Esophagus muscularis mucosa (tissue), 4 donors: Measurements from ENCODE around the gene ADGRG1. TPM values are rescaled to one million over a fixed set of nuclear protein-coding genes. Genes with fewer than 3 reads are reported as not detected.

Experiments
- DNase-seq: peaks from one replicate; pipeline ENCODE4 v3.0.0-alpha.2; 2017; ENCODE audit errors: extremely low spot score
- H3K27ac ChIP-seq, 4 donors: fragments of 200-600 bp; sonication (generic); replicated peaks in 1 of 4; 1 replicate in 3 of 4; 2 replicates in 1 of 4; pipeline ENCODE4 v1.5.1; 2016 to 2019; ENCODE audit warnings: mild to moderate bottlenecking in 1 of 4
- H3K27me3 ChIP-seq, 4 donors: fragments of 200-600 bp; sonication (generic); one replicate each; pipeline versions ENCODE4 v1.5.1 to v1.6.0; 2016 to 2019
- H3K36me3 ChIP-seq, 4 donors: fragments of 200-600 bp; sonication (generic); one replicate each; pipeline ENCODE4 v1.5.1; 2016 to 2019
- H3K4me1 ChIP-seq, 4 donors: fragments of 200-600 bp; sonication (generic); one replicate each; pipeline ENCODE4 v1.5.1; 2016 to 2019
- H3K4me3 ChIP-seq, 4 donors: fragments of 200-600 bp; sonication (generic); 1 replicate in 2 of 4; 2 replicates in 2 of 4; pipeline ENCODE4 v1.5.1; 2016 to 2019; ENCODE audit warnings: mild to moderate bottlenecking in 4 of 4, moderate library complexity in 1 of 4
- H3K9me3 ChIP-seq, 4 donors: fragments of 200-600 bp; sonication (generic); 1 replicate in 3 of 4; 2 replicates in 1 of 4; pipeline ENCODE4 v1.5.1; 2016 to 2019
- EP300 ChIP-seq: sonication (generic); formaldehyde crosslinking; IDR thresholded peaks from one replicate; pipeline ENCODE4 v1.6.1; 2017; ENCODE audit warnings: antibody characterized with exemption
- POLR2A ChIP-seq: fragments of 450-650 bp; IDR thresholded peaks from one replicate; pipeline ENCODE4 v1.6.1; 2017; ENCODE audit warnings: antibody characterized with exemption, moderate library complexity, mild to moderate bottlenecking, low read depth
- POLR2AphosphoS5 ChIP-seq, 2 donors: sonication (generic); formaldehyde crosslinking; IDR thresholded peaks; one replicate each; pipeline ENCODE4 v1.6.1; 2017; ENCODE audit warnings: antibody characterized with exemption in 2 of 2
- WGBS: methylation state at CpG from one replicate; pipeline ENCODE4 v1.1.5; 2018; 5-methylcytosine and 5-hydroxymethylcytosine counted together
- intact Hi-C: fragments of 100-400 bp; cut with DNase I; formaldehyde crosslinking; loops from one replicate; pipeline ENCODE4 v1.15.1; 2023
- total RNA-seq, 4 donors: library from RNA; depleted of rRNA; stranded (reverse); fragments of >200 nt; gene quantifications; one replicate each; pipeline versions ENCODE4 v1.1.0 to v1.2.1, GENCODE V29; 2016
- TF ChIP-seq, protein P1 (sequence below), 3 experiments: fragments of 200-600 bp in 2 of 3; fragments of 450-650 bp in 1 of 3; sonication (generic) in 2 of 3; IDR thresholded peaks; one replicate each; pipeline ENCODE4 v1.5.1; 2017 to 2019; ENCODE audit warnings: antibody characterized with exemption in 3 of 3, mild to moderate bottlenecking in 2 of 3, moderate library complexity in 1 of 3

ADGRG1 gene
- total RNA-seq, 4 donors from 2014 or later: 17.4 to 21.4 (median 19.1) TPM

- 78% methylated on average over 15 of the region's 18 CpGs for WGBS
- Histone ChIP-seq H3K4me3 (no peak overlapping the region), H3K27ac (no peak overlapping the region), H3K9me3 (no peaks in the 10 kb centered on the region), H3K4me1 (no peaks in the 10 kb centered on the region), H3K36me3 (no peaks in the 10 kb centered on the region), H3K27me3 (peaks cover 0 to 23% (median 0%) of the 10 kb centered on the region in 4 donors)
- TF ChIP-seq POLR2A (no peak), EP300 (no peak), POLR2AphosphoS5 (IDR thresholded peaks at IDR 0.05) (no peak)
- TF ChIP-seq, protein P1, sequence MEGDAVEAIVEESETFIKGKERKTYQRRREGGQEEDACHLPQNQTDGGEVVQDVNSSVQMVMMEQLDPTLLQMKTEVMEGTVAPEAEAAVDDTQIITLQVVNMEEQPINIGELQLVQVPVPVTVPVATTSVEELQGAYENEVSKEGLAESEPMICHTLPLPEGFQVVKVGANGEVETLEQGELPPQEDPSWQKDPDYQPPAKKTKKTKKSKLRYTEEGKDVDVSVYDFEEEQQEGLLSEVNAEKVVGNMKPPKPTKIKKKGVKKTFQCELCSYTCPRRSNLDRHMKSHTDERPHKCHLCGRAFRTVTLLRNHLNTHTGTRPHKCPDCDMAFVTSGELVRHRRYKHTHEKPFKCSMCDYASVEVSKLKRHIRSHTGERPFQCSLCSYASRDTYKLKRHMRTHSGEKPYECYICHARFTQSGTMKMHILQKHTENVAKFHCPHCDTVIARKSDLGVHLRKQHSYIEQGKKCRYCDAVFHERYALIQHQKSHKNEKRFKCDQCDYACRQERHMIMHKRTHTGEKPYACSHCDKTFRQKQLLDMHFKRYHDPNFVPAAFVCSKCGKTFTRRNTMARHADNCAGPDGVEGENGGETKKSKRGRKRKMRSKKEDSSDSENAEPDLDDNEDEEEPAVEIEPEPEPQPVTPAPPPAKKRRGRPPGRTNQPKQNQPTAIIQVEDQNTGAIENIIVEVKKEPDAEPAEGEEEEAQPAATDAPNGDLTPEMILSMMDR (IDR thresholded peaks at IDR 0.05): no peak
- intact Hi-C loops: no loop called here
- DNase-seq: no peak
Measured at GRCh38 chr16:57683636-57684545, 55.5 kb downstream of the ADGRG1 start.

- 87% methylated on average over 7 of the region's 8 CpGs for WGBS
- Histone ChIP-seq H3K27ac (no peak overlapping the region), H3K9me3 (no peaks in the 10 kb centered on the region), H3K36me3 (no peaks in the 10 kb centered on the region), H3K4me1 (peaks cover 0 to 2% (median 0%) of the 10 kb centered on the region in 4 donors), H3K27me3 (peaks cover 0 to 32% (median 0%) of the 10 kb centered on the region in 4 donors), H3K4me3 (no peak overlapping the region)
- no peak for DNase-seq
- intact Hi-C loops: no loop called here
- TF ChIP-seq, protein P1 (IDR thresholded peaks at IDR 0.05): no peak
- TF ChIP-seq POLR2AphosphoS5 (IDR thresholded peaks at IDR 0.05): no peak
- TF ChIP-seq EP300: no peak
- TF ChIP-seq POLR2A: no peak
Measured at GRCh38 chr16:57684626-57685358, 56.4 kb downstream of the ADGRG1 start.

GRCh38 chr16:57685633-57686032, 57.2 kb downstream of the ADGRG1 start:
- H3K4me3 ChIP-seq: no peak overlapping the region
- 84% methylated on average over 11 of the region's 11 CpGs for WGBS
- no peaks in the 10 kb centered on the region for H3K9me3 ChIP-seq
- peaks cover 0 to 3% (median 0%) of the 10 kb centered on the region in 4 donors for H3K4me1 ChIP-seq
- no peak overlapping the region for H3K27ac ChIP-seq
- no peak for DNase-seq
- intact Hi-C loops: no loop called here
- H3K36me3 ChIP-seq: no peaks in the 10 kb centered on the region
- peaks cover 0 to 35% (median 0%) of the 10 kb centered on the region in 4 donors for H3K27me3 ChIP-seq
- TF ChIP-seq, protein P1 (IDR thresholded peaks at IDR 0.05): no peak
- TF ChIP-seq POLR2AphosphoS5 (IDR thresholded peaks at IDR 0.05) (no peak), POLR2A (no peak), EP300 (no peak)

DNA sequence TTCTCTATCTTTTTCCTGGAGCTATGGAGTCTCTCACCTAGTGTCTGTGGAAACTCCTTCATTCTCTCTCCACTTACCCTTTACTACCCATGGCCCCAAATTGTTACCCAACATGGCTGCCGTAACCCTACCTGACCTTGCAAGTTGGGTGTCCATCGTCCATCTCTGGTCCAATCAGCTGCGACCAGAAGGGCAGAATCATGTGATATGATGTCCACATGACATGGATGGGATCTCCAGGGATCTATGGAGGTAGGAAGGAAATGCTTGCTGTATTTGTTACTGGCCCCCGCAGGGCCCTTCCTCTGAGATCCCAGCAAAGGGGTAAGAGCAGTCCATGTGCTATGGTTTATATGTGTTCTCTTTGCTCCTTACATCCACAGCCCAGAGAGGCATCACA, 58.1 kb downstream of the ADGRG1 start:
- TF ChIP-seq, protein P1 (IDR thresholded peaks at IDR 0.05): no peak
- intact Hi-C loops: no loop called here
- Histone ChIP-seq H3K27me3 (peaks cover 0 to 41% (median 0%) of the 10 kb centered on the region in 4 donors), H3K4me1 (peaks cover 0 to 3% (median 0%) of the 10 kb centered on the region in 4 donors), H3K4me3 (no peak overlapping the region), H3K27ac (no peak overlapping the region), H3K9me3 (no peaks in the 10 kb centered on the region), H3K36me3 (no peaks in the 10 kb centered on the region)
- no peak for DNase-seq
- 85% methylated on average over 4 of the region's 4 CpGs for WGBS
